Breast epithelium (tissue), 4 donors: ENCODE results near the gene TGM2. TPM values are rescaled to one million over a fixed set of nuclear protein-coding genes. Genes with fewer than 3 reads are reported as not detected.

Source experiments
- DNase-seq, 2 donors: peaks; one replicate each; pipeline ENCODE4 v3.0.0-alpha.2; 2019; ENCODE audit warnings: low spot score in 2 of 2
- H3K27ac ChIP-seq, 2 donors: fragments of 200-600 bp; sonication (generic) in 1 of 2; one replicate each; pipeline ENCODE4 v1.5.1; 2016 to 2019; ENCODE audit warnings: mild to moderate bottlenecking in 1 of 2
- H3K27me3 ChIP-seq, 2 donors: fragments of 200-600 bp; sonication (generic) in 1 of 2; one replicate each; pipeline versions ENCODE4 v1.5.1 to v1.6.0; 2017 to 2019; ENCODE audit warnings: control low read depth in 1 of 2, mild to moderate bottlenecking in 1 of 2
- H3K36me3 ChIP-seq: fragments of 200-600 bp; one replicate; pipeline ENCODE4 v1.5.1; 2019
- H3K4me1 ChIP-seq, 2 donors: fragments of 200-600 bp; sonication (generic); one replicate each; pipeline ENCODE4 v1.5.1; 2016 to 2019; ENCODE audit warnings: control low read depth in 1 of 2
- H3K4me3 ChIP-seq, 3 donors: fragments of 200-600 bp; sonication (generic); 1 replicate in 2 of 3; 2 replicates in 1 of 3; pipeline ENCODE4 v1.5.1; 2016 to 2019; ENCODE audit warnings: mild to moderate bottlenecking in 3 of 3, moderate library complexity in 2 of 3
- H3K9me3 ChIP-seq, 2 donors: fragments of 200-600 bp; sonication (generic) in 1 of 2; one replicate each; pipeline ENCODE4 v1.5.1; 2016 to 2019; ENCODE audit warnings: control low read depth in 1 of 2
- CTCF ChIP-seq, 3 donors: fragments of 450-650 bp; IDR thresholded peaks; one replicate each; pipeline ENCODE4 v1.5.1; 2016 to 2017; ENCODE audit warnings: antibody characterized with exemption in 3 of 3, mild to moderate bottlenecking in 3 of 3, moderate library complexity in 3 of 3
- POLR2A ChIP-seq: fragments of 450-650 bp; IDR thresholded peaks from one replicate; pipeline ENCODE4 v1.6.1; 2016; ENCODE audit warnings: antibody characterized with exemption, mild to moderate bottlenecking, moderate library complexity
- POLR2AphosphoS5 ChIP-seq, 3 donors: sonication (generic); formaldehyde crosslinking; IDR thresholded peaks; one replicate each; pipeline ENCODE4 v1.6.1; 2017; ENCODE audit warnings: antibody characterized with exemption in 3 of 3
- intact Hi-C: fragments of 100-400 bp; cut with DNase I; formaldehyde crosslinking; loops from one replicate; pipeline ENCODE4 v1.15.1; 2023; ENCODE audit warnings: low total_unique reads
- total RNA-seq, 3 donors: library from RNA; depleted of rRNA; stranded (reverse); fragments of >200 nt; gene quantifications; one replicate each; pipeline ENCODE4 v1.1.0, GENCODE V29; 2016

Gene TGM2
- total RNA-seq, 3 donors from 2014 or later = 10.7 to 44.9 (median 15.2) TPM

- Histone ChIP-seq H3K27ac (no peak overlapping the region), H3K9me3 (no peaks in the 10 kb centered on the region), H3K4me1 (no peaks in the 10 kb centered on the region), H3K27me3 (no peaks in the 10 kb centered on the region), H3K36me3 (no peaks in the 10 kb centered on the region), H3K4me3 (no peak overlapping the region)
- TF ChIP-seq CTCF (IDR thresholded peaks at IDR 0.05) (no peak), POLR2AphosphoS5 (IDR thresholded peaks at IDR 0.05) (no peak), POLR2A (no peak)
- DNase-seq = no peak
- intact Hi-C loops = no loop called here
Observed at GRCh38 chr20:38191654-38192053, 26.6 kb upstream of the TGM2 start.

- intact Hi-C loops = no loop called here
- Histone ChIP-seq H3K4me3 (no peak overlapping the region), H3K9me3 (no peaks in the 10 kb centered on the region), H3K27ac (no peak overlapping the region), H3K4me1 (no peaks in the 10 kb centered on the region), H3K36me3 (no peaks in the 10 kb centered on the region), H3K27me3 (no peaks in the 10 kb centered on the region)
- TF ChIP-seq POLR2A (no peak), POLR2AphosphoS5 (IDR thresholded peaks at IDR 0.05) (no peak), CTCF (IDR thresholded peaks at IDR 0.05) (no peak)
- no peak for DNase-seq
Observed at GRCh38 chr20:38190936-38191371, 25.9 kb upstream of the TGM2 start.

- TF ChIP-seq CTCF (IDR thresholded peaks at IDR 0.05) = no peak
- no peak for TF ChIP-seq POLR2A
- TF ChIP-seq POLR2AphosphoS5 (IDR thresholded peaks at IDR 0.05) = no peak
- Histone ChIP-seq H3K4me1 (no peaks in the 10 kb centered on the region), H3K4me3 (no peak overlapping the region), H3K9me3 (no peaks in the 10 kb centered on the region), H3K27me3 (no peaks in the 10 kb centered on the region), H3K36me3 (no peaks in the 10 kb centered on the region), H3K27ac (no peak overlapping the region)
- no peak for DNase-seq
- intact Hi-C loops = no loop called here
Observed at GRCh38 chr20:38190166-38190565, 25.1 kb upstream of the TGM2 start.

GRCh38 chr20:38187517-38187916, 22.4 kb upstream of the TGM2 start:
- no peak for DNase-seq
- H3K36me3 ChIP-seq = no peaks in the 10 kb centered on the region
- no peaks in the 10 kb centered on the region for H3K9me3 ChIP-seq
- no peak overlapping the region for H3K27ac ChIP-seq
- no peak overlapping the region for H3K4me3 ChIP-seq
- TF ChIP-seq POLR2AphosphoS5 (IDR thresholded peaks at IDR 0.05) (no peak), POLR2A (no peak), CTCF (IDR thresholded peaks at IDR 0.05) (no peak)
- intact Hi-C loops = no loop called here
- no peaks in the 10 kb centered on the region for H3K27me3 ChIP-seq
- H3K4me1 ChIP-seq = no peaks in the 10 kb centered on the region

GRCh38 chr20:38186788-38187221, 21.7 kb upstream of the TGM2 start:
- no peak for DNase-seq
- H3K36me3 ChIP-seq = no peaks in the 10 kb centered on the region
- intact Hi-C loops = no loop called here
- TF ChIP-seq POLR2AphosphoS5 (IDR thresholded peaks at IDR 0.05) (no peak), POLR2A (no peak), CTCF (IDR thresholded peaks at IDR 0.05) (no peak)
- H3K4me1 ChIP-seq = no peaks in the 10 kb centered on the region
- H3K27ac ChIP-seq = no peak overlapping the region
- no peaks in the 10 kb centered on the region for H3K9me3 ChIP-seq
- no peaks in the 10 kb centered on the region for H3K27me3 ChIP-seq
- no peak overlapping the region for H3K4me3 ChIP-seq
